GM15510 (cell line): ENCODE data around the gene FAM131B.

Experiments used
- POLR2A ChIP-seq: IDR thresholded peaks from 3 replicates; pipeline ENCODE4 v1.6.1; 2011; ENCODE audit warnings: borderline replicate concordance; ENCODE audit not compliant: insufficient read length; ENCODE audit errors: extremely low read depth

FAM131B gene

DNA sequence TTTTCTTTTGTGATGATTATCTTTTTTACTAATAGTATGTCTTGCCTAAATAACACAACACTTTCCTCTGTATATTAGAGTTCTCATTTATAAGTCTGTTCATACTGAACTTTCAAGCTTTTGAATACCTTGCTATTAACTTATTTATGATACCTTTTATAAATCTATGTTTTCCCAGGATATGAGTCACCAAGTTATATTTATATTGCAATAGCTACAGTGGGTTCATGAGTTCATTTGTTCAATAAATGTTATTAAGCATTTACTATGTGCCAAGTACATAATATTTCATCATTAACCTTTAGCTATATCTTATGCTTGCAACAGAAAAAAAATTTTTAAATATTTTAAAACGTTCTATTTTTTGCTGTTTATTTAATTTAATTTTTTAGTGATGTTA is 28.3 kb downstream of the FAM131B start:
- no peak for TF ChIP-seq POLR2A

GRCh38 chr7:143331179-143331801 is 31.2 kb downstream of the FAM131B start:
- no peak for TF ChIP-seq POLR2A

DNA sequence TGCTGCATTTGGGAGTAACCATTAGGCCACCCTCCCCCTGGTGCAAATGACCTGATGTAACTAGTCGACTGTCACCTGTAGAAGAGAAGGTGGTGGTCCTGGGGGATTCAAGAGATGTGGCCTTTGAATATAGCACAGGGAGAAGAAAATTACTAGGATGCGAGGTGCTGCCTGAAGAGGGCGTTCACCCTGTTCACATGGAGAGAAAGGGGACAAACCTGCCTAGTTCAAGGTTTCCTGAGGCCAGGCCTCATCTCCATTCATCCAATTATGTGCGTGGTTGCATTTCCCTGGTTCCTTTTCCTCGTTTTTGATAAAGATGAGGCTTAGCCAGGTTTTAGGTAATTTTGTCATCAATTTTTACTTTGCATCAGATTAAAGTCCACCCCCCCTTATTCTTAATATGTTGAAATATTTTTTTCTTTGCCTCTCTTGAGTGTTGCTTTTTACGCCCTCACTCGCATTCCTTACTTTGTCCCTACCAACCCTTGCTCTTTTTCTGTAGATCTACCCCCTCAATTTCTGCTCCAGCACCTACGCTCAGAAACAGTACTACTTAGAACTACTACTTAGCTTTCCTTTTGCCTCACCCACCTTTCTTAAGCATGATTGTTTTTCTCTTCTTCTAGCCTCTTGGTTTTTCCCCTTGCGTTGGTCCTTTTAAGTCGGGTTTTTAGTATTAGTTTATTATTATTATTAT is 32.9 kb downstream of the FAM131B start:
- no peak for TF ChIP-seq POLR2A

DNA sequence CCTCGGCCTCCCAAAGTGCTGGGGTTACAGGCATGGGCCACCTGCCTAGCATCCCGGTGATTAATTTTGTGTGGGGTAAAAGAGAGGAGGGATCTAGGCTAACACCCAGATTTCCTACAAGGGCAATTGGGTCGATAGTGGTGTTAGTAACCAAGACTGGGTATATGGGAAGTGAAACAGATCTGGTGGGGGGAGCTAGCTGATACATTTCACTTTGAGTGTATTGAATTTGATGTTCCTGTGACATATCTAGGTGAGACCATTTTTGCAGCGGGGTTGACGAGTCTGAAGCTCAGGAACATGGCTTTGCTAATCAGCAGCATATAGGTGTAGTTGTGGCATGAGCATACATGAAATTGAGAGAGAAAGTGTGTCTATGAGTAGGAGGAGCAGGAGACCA is 34.6 kb downstream of the FAM131B start:
- TF ChIP-seq POLR2A, result no peak

DNA sequence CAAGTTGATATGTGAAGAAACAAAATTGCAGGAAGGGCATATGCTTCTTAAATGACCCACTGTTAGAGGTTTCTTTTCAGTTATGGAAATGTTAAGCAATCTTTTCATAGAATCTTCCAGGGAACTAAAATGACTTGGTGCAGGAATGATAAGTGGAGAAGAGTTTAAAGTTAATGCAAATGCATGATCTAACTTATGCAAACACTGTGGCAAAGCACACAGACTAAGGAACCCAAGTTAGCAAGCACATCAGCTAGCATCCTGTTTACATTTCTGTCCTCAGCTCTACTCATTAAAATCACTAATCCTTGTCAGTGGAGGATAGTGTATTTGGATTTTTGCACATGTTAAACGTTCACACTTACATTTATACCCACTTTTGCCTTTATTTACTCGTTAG is 37.3 kb downstream of the FAM131B start:
- TF ChIP-seq POLR2A, result no peak

DNA sequence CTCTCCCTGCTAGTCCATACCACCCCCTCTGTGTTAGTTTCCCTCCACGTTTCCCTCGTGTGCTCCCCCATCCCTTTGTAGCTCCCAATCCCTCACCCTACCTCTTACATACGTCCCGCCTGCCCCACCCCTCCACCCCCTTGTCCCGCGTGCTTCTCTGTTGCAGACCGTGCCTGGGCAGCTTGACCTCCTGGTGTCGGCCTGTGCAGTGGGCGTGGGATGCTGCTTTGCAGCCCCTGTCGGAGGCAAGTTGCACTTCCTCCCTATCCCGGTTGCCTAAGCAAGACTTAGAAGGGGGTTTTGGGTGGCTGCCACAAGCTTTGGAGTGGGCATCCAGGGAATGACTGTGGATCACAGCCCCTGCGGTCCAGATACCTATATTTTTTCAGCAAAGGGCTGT is 38.9 kb downstream of the FAM131B start:
- no peak for TF ChIP-seq POLR2A

DNA sequence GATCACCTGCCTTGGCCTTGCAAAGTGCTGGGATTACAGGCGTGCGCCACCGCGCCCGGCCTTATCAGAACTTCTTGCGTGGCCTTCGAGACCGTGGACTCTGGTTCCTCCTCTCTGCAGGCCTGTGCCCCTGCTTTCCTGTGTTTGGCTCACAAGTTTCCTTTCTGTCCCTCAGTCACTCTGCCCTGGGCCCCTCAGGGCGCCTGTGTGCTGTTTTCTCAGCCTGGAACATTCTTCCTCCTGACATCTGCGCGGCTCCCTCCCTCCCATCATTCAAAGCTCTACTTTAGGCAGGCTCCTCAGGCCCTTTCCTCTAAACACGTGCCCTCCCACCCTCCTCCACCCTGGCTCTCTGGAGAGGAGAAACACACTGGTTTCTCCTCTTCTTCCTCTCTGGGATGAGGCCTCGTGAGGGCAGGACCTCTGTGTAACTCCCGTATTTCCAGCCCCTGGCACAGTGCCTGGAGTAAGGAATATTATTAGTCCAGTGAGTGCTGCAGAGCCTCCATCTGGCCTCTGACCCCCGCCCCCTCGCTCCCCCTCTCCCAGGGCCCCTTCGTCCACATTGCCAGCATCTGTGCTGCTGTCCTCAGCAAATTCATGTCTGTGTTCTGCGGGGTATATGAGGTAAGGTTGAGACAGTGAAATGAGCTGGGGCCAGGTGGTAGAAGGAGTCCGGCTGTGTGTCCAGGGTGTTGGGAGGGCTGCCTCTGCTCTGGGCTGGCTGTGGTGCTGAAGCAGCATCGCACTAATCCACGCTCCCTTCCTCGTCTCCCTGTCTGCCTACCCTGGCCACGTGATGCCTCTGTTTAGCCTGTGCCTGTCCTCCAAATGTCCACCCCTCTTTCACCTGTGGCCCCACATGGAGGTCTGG is 39.5 kb downstream of the FAM131B start:
- TF ChIP-seq POLR2A, result no peak

DNA sequence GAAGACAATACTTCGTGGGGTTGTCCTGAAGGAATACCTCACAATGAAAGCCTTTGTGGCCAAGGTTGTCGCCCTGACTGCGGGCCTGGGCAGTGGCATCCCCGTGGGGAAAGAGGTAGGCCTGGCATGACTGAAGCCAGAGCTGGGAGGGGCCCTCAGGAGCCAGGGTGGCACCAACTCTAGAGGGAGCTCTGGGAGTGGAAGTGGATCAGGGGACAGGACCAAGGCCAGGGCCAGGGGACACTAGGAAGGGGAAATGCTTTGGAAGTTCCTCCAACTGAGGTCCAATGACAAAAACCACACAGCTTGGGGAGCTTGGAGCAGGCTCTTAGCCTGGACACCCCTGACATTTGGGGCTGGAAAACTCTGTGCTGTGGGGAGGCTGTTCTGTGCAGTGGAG is 40.8 kb downstream of the FAM131B start:
- TF ChIP-seq POLR2A, result no peak

GRCh38 chr7:143321242-143321641 is 41.3 kb downstream of the FAM131B start:
- TF ChIP-seq POLR2A, result no peak

DNA sequence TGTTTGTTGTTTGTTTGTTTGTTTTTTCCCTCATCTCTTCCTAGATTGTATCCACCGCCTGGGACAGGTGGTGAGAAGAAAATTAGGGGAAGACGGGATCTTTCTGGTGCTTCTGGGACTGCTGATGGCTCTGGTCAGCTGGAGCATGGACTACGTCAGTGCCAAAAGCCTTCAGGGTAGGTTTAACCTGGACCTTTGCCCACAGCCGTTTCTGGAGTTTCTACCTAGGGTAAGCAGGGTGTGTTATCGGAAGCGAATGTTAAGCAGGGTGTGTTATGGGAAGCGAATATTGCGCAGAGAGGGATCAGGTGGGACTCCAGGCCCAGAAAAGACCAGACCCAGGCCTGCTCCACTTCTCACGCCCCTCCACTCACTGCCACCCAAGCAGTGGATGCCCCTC is 41.9 kb downstream of the FAM131B start:
- TF ChIP-seq POLR2A, result no peak

- no peak for TF ChIP-seq POLR2A
These were observed 43.9 kb downstream of the FAM131B start for GRCh38 chr7:143318661-143319060.

- no peak for TF ChIP-seq POLR2A
These were observed 46.0 kb downstream of the FAM131B start for GRCh38 chr7:143316492-143316891.

- no peak for TF ChIP-seq POLR2A
These were observed 46.7 kb downstream of the FAM131B start, which contains the start of gene CLCN1 for GRCh38 chr7:143315776-143316175. CLCN1 (plus strand) TSS chr7:143316111; CDS start chr7:143316213, 102 bp downstream.

DNA sequence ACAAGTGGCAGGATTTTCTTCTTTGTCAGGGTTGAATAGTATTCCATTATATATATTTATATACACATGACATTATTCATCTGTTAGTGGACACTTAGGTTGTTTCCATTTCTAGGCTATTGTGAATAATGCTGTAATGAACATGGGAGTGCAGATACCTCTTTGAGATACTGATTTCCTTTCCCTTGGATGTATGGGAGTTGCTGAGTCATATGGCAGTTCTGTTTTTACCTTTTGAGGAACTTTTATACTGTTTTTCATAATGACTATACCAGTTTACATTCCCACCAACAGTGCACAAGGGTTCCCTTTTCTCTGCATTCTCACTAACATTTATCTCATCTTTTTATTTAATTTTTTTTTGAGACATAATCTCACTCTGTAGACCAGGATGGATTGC is 48.4 kb downstream of the FAM131B start:
- no peak for TF ChIP-seq POLR2A

- no peak for TF ChIP-seq POLR2A
These were observed 53.9 kb downstream of the FAM131B start for GRCh38 chr7:143308632-143309031.

GRCh38 chr7:143305423-143306070 is 57.0 kb downstream of the FAM131B start:
- no peak for TF ChIP-seq POLR2A

DNA sequence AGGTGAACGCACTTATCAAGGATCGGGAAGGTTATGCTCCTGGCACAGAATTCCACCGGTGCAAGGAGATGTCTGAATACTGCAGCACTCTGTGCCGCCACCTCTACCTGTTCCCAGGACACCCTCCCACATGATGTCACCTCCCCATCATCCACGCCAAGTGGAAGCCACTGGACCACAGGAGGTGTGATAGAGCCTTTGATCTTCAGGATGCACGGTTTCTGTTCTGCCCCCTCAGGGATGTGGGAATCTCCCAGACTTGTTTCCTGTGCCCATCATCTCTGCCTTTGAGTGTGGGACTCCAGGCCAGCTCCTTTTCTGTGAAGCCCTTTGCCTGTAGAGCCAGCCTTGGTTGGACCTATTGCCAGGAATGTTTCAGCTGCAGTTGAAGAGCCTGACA is 57.6 kb downstream of the FAM131B start:
- no peak for TF ChIP-seq POLR2A
